Measurements from ENCODE around the gene OSBPL1A.

DNA sequence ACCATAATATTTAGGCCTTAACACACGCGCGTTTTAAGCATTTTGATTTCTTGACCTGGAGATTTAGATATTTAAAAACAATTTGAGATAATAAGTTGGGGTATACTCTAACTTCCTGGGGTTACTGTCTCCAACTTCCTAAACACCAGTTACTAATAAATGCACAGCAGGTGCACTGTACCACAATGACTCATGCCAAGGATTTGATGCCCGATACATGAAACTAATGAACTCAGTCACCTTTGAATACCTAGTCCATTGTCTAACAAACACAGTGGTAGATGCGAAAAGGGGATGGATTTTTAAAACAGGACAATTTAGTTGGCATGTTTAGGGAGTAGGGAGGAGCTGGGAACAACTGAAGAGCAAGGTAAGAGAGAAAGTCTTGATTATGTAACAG lies 237.5 kb downstream of the OSBPL1A start:
- no peak for TF ChIP-seq POLR2A (IDR thresholded peaks at IDR 0.05; ENCODE audit: low read length)
- TF ChIP-seq GATA1 (IDR thresholded peaks at IDR 0.05; ENCODE audit: low read depth, low read length), result no peak
